SK-N-SH (cell line): Measurements from ENCODE around the gene CLDN15. TPM values are rescaled to one million over a fixed set of nuclear protein-coding genes. Genes with fewer than 3 reads are reported as not detected.

Experiments
- CTCF ChIA-PET: fragments of 300-600, 350-600 bp; formaldehyde crosslinking; extraction: SDS; loops from one replicate; lab custom pipeline; 2021; lab: Yijun Ruan, JAX
- POLR2A ChIA-PET: fragments of 350-600 bp; sonication (Branson Sonifier 250); formaldehyde crosslinking; extraction: SDS; loops from one replicate; lab custom pipeline; 2020; ENCODE audit warnings: antibody characterized with exemption, inconsistent platforms; lab: Yijun Ruan, JAX
- DNase-seq: peaks from one replicate; pipeline ENCODE4 v3.0.0; 2012
- H2AFZ ChIP-seq: fragments of 200-600 bp; sonication (generic); 2 replicates; pipeline ENCODE4 v1.8.1; 2016; ENCODE audit warnings: antibody characterized with exemption, mild to moderate bottlenecking, low read depth
- H3F3A ChIP-seq: fragments of 200-600 bp; sonication (generic); replicated peaks from 2 replicates; pipeline ENCODE3; 2016; ENCODE audit warnings: antibody characterized with exemption, mild to moderate bottlenecking; ENCODE audit not compliant: insufficient read depth
- H3K27ac ChIP-seq, 2 experiments: fragments of 200-500 bp in 1 of 2; fragments of 200-600 bp in 1 of 2; sonication (Bioruptor generic) in 1 of 2; sonication (generic), shearing (Covaris generic) in 1 of 2; 2 replicates each; pipeline versions ENCODE4 v1.5.1 to v1.6.1; 2014 to 2016; ENCODE audit warnings: low read depth in 2 of 2, inconsistent platforms in 1 of 2, low read length in 1 of 2, mild to moderate bottlenecking in 1 of 2, mixed read lengths in 1 of 2
- H3K27me3 ChIP-seq: fragments of 200-600 bp; sonication (generic), shearing (Covaris generic); 2 replicates; pipeline ENCODE4 v1.6.1; 2016; ENCODE audit warnings: mixed run types; ENCODE audit not compliant: insufficient read depth
- H3K36me3 ChIP-seq, 2 experiments: fragments of 200-500 bp in 1 of 2; fragments of 200-600 bp in 1 of 2; sonication (Bioruptor generic) in 1 of 2; sonication (generic) in 1 of 2; replicated peaks in 1 of 2; 2 replicates each; pipeline versions ENCODE3 to v1.5.1; 2014 to 2016; ENCODE audit warnings: low read length in 1 of 2, mild to moderate bottlenecking in 1 of 2; ENCODE audit not compliant: insufficient read depth in 2 of 2, control insufficient read depth in 1 of 2
- H3K4me1 ChIP-seq, 2 experiments: fragments of 200-500 bp in 1 of 2; fragments of 200-600 bp in 1 of 2; sonication (Bioruptor generic) in 1 of 2; sonication (generic), shearing (Covaris generic) in 1 of 2; 2 replicates each; pipeline versions ENCODE4 v1.5.1 to v1.6.1; 2014 to 2016; ENCODE audit warnings: low read depth in 1 of 2, low read length in 1 of 2, mixed run types in 1 of 2; ENCODE audit not compliant: insufficient read depth in 2 of 2, control insufficient read depth in 1 of 2
- H3K4me2 ChIP-seq: fragments of 200-600 bp; sonication (generic), shearing (Covaris generic); 2 replicates; pipeline ENCODE4 v1.6.1; 2017; ENCODE audit warnings: mixed run types
- H3K4me3 ChIP-seq, 2 experiments: fragments of 200-500 bp in 1 of 2; fragments of 200-600 bp in 1 of 2; sonication (Bioruptor generic) in 1 of 2; sonication (generic), shearing (Covaris generic) in 1 of 2; 2 replicates each; pipeline versions ENCODE4 v1.5.1 to v1.8.1; 2014 to 2016; ENCODE audit warnings: low read depth in 2 of 2, inconsistent platforms in 1 of 2, low read length in 1 of 2, mild to moderate bottlenecking in 1 of 2, mixed read lengths in 1 of 2, moderate library complexity in 1 of 2
- H3K79me2 ChIP-seq: fragments of 200-600 bp; sonication (generic); 2 replicates; pipeline ENCODE4 v1.8.1; 2017; ENCODE audit warnings: mild to moderate bottlenecking; ENCODE audit not compliant: insufficient read depth
- H3K9ac ChIP-seq: fragments of 200-600 bp; sonication (generic); 2 replicates; pipeline ENCODE4 v1.6.1; 2017; ENCODE audit warnings: mixed run types
- H3K9me2 ChIP-seq: fragments of 200-600 bp; sonication (generic); 2 replicates; pipeline ENCODE4 v1.6.1; 2017; ENCODE audit warnings: mixed run types
- H3K9me3 ChIP-seq: fragments of 200-600 bp; sonication (generic); 2 replicates; pipeline ENCODE4 v1.6.1; 2017; ENCODE audit warnings: mixed run types, mild to moderate bottlenecking, moderate library complexity
- H4K20me1 ChIP-seq: fragments of 200-600 bp; sonication (generic); 2 replicates; pipeline ENCODE4 v1.6.1; 2017; ENCODE audit warnings: mild to moderate bottlenecking, mixed run types; ENCODE audit not compliant: insufficient read depth
- CHD2 ChIP-seq: fragments of 150-350 bp; IDR thresholded peaks from 2 replicates; pipeline ENCODE4 v1.6.1; 2018; ENCODE audit warnings: low read length; ENCODE audit not compliant: partially characterized antibody
- ELF1 ChIP-seq: IDR thresholded peaks from 2 replicates; pipeline ENCODE4 v1.4.0; 2012
- EP300 ChIP-seq, 2 experiments: IDR thresholded peaks; 2 replicates each; pipeline versions ENCODE4 v1.4.0 to v1.6.1; 2012; ENCODE audit warnings: borderline replicate concordance in 1 of 2, low read depth in 1 of 2, low read length in 1 of 2
- FOSL2 ChIP-seq: IDR thresholded peaks from 2 replicates; pipeline ENCODE4 v1.4.0; 2012; ENCODE audit warnings: low read depth, mild to moderate bottlenecking, moderate library complexity, borderline replicate concordance
- FOXM1 ChIP-seq: IDR thresholded peaks from 2 replicates; pipeline ENCODE4 v1.4.0; 2012; ENCODE audit warnings: low read depth, mild to moderate bottlenecking
- JUND ChIP-seq: IDR thresholded peaks from 2 replicates; pipeline ENCODE4 v1.4.0; 2012
- PBX3 ChIP-seq: IDR thresholded peaks from 2 replicates; pipeline ENCODE4; 2012
- POLR2AphosphoS5 ChIP-seq: IDR thresholded peaks from 2 replicates; pipeline ENCODE4 v1.6.1; 2012; ENCODE audit warnings: low read depth, low read length
- RAD21 ChIP-seq: IDR thresholded peaks from 2 replicates; pipeline ENCODE4 v1.6.1; 2012; ENCODE audit warnings: mild to moderate bottlenecking, low read length
- RCOR1 ChIP-seq: fragments of 150-350 bp; IDR thresholded peaks from 2 replicates; pipeline ENCODE4 v1.6.1; 2017; ENCODE audit warnings: antibody characterized with exemption, low read length
- RFX5 ChIP-seq: IDR thresholded peaks from 2 replicates; pipeline ENCODE4 v1.6.1; 2012; ENCODE audit warnings: mild to moderate bottlenecking, improper control_type of control experiment, low read length
- RXRA ChIP-seq: IDR thresholded peaks from 2 replicates; pipeline ENCODE4 v1.4.0; 2012; ENCODE audit warnings: low read depth, mild to moderate bottlenecking, borderline replicate concordance
- SIN3A ChIP-seq: IDR thresholded peaks from 2 replicates; pipeline ENCODE4 v1.6.1; 2012; ENCODE audit warnings: low read depth, mild to moderate bottlenecking, low read length, moderate library complexity, borderline replicate concordance
- SMC3 ChIP-seq: IDR thresholded peaks from 2 replicates; pipeline ENCODE4 v1.6.1; 2012; ENCODE audit warnings: low read depth, low read length, improper control_type of control experiment
- TCF12 ChIP-seq: IDR thresholded peaks from 2 replicates; pipeline ENCODE4 v1.4.0; 2012
- WGBS: methylation state at CpG from one replicate; pipeline ENCODE4 v1.1.6; 2017; ENCODE audit warnings: low lambda C conversion rate; 5-methylcytosine and 5-hydroxymethylcytosine counted together
- polyA plus RNA-seq, 3 experiments: library from polyadenylated mRNA; depleted of rRNA; stranded (reverse); fragments of >200 nt; gene quantifications; 2 replicates each; pipeline ENCODE4 v1.2.3, GENCODE V29; 2012
- TF ChIP-seq, protein P1 (sequence below): fragments of 150-350 bp; IDR thresholded peaks from 2 replicates; pipeline ENCODE4 v1.6.1; 2017; ENCODE audit warnings: antibody characterized with exemption, low read length, low read depth, borderline replicate concordance
- TF ChIP-seq, protein P2 (sequence below): IDR thresholded peaks from 2 replicates; pipeline ENCODE4 v1.4.0; 2012; ENCODE audit warnings: low read depth, borderline replicate concordance
- TF ChIP-seq, protein P3 (sequence below): IDR thresholded peaks from 2 replicates; pipeline ENCODE4 v1.6.1; 2012; ENCODE audit warnings: mild to moderate bottlenecking, low read depth, low read length, moderate library complexity

Gene CLDN15
- polyA plus RNA-seq, 1 of the 3 experiments (the other 2 are of a cell fraction): 24.0 TPM

DNA sequence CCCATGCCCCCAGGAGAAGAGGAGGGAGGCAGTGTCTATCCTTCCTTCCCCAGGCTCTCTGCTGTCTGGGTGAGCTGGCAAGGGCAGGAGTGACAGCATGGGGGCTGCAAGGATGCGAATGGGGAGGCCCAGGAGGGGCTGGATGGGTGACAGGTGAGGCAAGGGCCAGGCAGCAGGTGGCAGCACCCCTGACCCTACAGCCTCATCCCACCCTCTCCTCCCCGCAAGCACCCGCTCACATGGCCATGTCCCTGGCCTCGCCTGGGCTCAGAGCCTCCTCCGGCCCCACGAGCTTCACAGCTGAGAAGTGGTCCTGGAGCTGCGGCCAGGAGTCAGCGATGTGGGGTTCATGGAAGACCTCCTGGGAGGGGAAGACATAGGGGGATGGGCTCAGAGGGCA, 25.6 kb downstream of the CLDN15 start:
- no peak overlapping the region for H3K9ac ChIP-seq
- CTCF ChIA-PET: interaction anchor here (1.1 to 7.6 kb wide), 5 partner anchors 19 to 78 kb away, joined by 3 to 45 read pairs (median 4); no protein-coding TSS in a partner anchor
- peaks cover 33% of the 10 kb centered on the region for H3K79me2 ChIP-seq
- no peak overlapping the region for H3K4me3 ChIP-seq
- H3K9me3 ChIP-seq: no peaks in the 10 kb centered on the region
- no peak overlapping the region for H3K4me2 ChIP-seq
- H3F3A ChIP-seq: peaks cover 9% of the 10 kb centered on the region
- H3K9me2 ChIP-seq: no peaks in the 10 kb centered on the region
- no peaks in the 10 kb centered on the region for H4K20me1 ChIP-seq
- H3K27me3 ChIP-seq: no peaks in the 10 kb centered on the region
- H3K27ac ChIP-seq: no peak overlapping the region
- 97% methylated on average over 8 of the region's 8 CpGs for WGBS
- H3K4me1 ChIP-seq: peaks cover 8 to 21% of the 10 kb centered on the region in 2 experiments; a peak in 2 of 4 replicates
- DNase-seq: no peak
- POLR2A ChIA-PET: no interaction called here
- H2AFZ ChIP-seq: no peak overlapping the region
- TF ChIP-seq ELF1: no peak
- TF ChIP-seq SIN3A: no peak
- peaks cover 33 to 39% of the 10 kb centered on the region in 2 experiments for H3K36me3 ChIP-seq

DNA sequence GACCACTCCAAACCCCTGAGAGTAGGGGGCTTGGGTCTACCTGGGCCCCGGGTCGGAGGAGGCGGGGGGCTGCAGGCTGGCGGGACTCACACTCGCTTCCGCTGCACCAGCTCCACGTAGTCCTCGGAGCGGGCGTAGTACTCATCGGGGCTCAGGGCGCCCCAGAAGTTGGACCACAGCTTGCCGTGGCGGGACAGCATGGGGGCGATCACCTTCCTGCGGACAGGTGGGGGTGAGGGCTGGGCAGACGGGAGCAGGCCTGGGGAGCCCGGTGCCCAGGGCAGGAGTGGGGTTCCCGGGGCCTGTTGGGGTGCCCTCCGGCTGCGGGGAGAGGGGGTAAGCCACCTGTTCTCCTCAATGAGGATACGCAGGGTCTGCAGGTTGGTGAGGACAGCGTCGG, 26.1 kb downstream of the CLDN15 start:
- Histone ChIP-seq H3K4me1 (peaks cover 8 to 18% of the 10 kb centered on the region in 2 experiments; a peak in 2 of 4 replicates), H3K27me3 (no peaks in the 10 kb centered on the region), H3K27ac (no peak overlapping the region), H3K4me3 (no peak overlapping the region), H3K4me2 (no peak overlapping the region), H3K36me3 (peaks cover 33 to 39% of the 10 kb centered on the region in 2 experiments), H3K79me2 (peaks cover 27% of the 10 kb centered on the region), H4K20me1 (no peaks in the 10 kb centered on the region), H3K9me3 (no peaks in the 10 kb centered on the region), H2AFZ (no peak overlapping the region), H3F3A (peaks cover 9% of the 10 kb centered on the region), H3K9ac (no peak overlapping the region), H3K9me2 (no peaks in the 10 kb centered on the region)
- DNase-seq: no peak
- TF ChIP-seq FOSL2 (no peak), RAD21 (no peak), CHD2 (no peak), JUND (no peak), RCOR1 (no peak), POLR2AphosphoS5 (no peak), FOXM1 (no peak), PBX3 (no peak), RFX5 (no peak), TCF12 (no peak), RXRA (no peak), EP300 (IDR thresholded peaks at IDR 0.05; ENCODE audit: borderline replicate concordance in 1 of 2, low read depth in 1 of 2, low read length in 1 of 2) (no peak), ELF1 (no peak), SMC3 (no peak)
- TF ChIP-seq, protein P1, sequence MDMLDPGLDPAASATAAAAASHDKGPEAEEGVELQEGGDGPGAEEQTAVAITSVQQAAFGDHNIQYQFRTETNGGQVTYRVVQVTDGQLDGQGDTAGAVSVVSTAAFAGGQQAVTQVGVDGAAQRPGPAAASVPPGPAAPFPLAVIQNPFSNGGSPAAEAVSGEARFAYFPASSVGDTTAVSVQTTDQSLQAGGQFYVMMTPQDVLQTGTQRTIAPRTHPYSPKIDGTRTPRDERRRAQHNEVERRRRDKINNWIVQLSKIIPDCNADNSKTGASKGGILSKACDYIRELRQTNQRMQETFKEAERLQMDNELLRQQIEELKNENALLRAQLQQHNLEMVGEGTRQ: no peak
- TF ChIP-seq, protein P2, sequence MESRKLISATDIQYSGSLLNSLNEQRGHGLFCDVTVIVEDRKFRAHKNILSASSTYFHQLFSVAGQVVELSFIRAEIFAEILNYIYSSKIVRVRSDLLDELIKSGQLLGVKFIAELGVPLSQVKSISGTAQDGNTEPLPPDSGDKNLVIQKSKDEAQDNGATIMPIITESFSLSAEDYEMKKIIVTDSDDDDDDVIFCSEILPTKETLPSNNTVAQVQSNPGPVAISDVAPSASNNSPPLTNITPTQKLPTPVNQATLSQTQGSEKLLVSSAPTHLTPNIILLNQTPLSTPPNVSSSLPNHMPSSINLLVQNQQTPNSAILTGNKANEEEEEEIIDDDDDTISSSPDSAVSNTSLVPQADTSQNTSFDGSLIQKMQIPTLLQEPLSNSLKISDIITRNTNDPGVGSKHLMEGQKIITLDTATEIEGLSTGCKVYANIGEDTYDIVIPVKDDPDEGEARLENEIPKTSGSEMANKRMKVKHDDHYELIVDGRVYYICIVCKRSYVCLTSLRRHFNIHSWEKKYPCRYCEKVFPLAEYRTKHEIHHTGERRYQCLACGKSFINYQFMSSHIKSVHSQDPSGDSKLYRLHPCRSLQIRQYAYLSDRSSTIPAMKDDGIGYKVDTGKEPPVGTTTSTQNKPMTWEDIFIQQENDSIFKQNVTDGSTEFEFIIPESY: no peak
- TF ChIP-seq, protein P3, sequence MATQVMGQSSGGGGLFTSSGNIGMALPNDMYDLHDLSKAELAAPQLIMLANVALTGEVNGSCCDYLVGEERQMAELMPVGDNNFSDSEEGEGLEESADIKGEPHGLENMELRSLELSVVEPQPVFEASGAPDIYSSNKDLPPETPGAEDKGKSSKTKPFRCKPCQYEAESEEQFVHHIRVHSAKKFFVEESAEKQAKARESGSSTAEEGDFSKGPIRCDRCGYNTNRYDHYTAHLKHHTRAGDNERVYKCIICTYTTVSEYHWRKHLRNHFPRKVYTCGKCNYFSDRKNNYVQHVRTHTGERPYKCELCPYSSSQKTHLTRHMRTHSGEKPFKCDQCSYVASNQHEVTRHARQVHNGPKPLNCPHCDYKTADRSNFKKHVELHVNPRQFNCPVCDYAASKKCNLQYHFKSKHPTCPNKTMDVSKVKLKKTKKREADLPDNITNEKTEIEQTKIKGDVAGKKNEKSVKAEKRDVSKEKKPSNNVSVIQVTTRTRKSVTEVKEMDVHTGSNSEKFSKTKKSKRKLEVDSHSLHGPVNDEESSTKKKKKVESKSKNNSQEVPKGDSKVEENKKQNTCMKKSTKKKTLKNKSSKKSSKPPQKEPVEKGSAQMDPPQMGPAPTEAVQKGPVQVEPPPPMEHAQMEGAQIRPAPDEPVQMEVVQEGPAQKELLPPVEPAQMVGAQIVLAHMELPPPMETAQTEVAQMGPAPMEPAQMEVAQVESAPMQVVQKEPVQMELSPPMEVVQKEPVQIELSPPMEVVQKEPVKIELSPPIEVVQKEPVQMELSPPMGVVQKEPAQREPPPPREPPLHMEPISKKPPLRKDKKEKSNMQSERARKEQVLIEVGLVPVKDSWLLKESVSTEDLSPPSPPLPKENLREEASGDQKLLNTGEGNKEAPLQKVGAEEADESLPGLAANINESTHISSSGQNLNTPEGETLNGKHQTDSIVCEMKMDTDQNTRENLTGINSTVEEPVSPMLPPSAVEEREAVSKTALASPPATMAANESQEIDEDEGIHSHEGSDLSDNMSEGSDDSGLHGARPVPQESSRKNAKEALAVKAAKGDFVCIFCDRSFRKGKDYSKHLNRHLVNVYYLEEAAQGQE: no peak
- 98% methylated on average over 24 of the region's 24 CpGs for WGBS
- CTCF ChIA-PET: interaction anchor here (1.1 to 1.8 kb wide), 5 partner anchors 19 to 78 kb away, joined by 3 to 9 read pairs (median 4); no protein-coding TSS in a partner anchor
- POLR2A ChIA-PET: no interaction called here
